WTC11 (cell line): ENCODE measurements around the gene MREG. TPM values are rescaled to one million over a fixed set of nuclear protein-coding genes. Genes with fewer than 3 reads are reported as not detected.

Experiments
- ATAC-seq: fragments of 200-7000 bp; cut with Tn5 transposase; 2 replicates; pipeline ENCODE4 v1.10.0; 2021; ENCODE audit warnings: mild to moderate bottlenecking, moderate library complexity
- Bru-seq: library from RNA; stranded (reverse); fragments of 400-500 nt; gene quantifications from one replicate; lab custom pipeline; 2021; lab: Mats Ljungman, UMichigan
- CTCF ChIA-PET: fragments of 300-600 bp; sonication (Branson Sonifier 250); formaldehyde crosslinking; loops from one replicate; lab custom pipeline; 2021; ENCODE audit warnings: antibody characterized with exemption; lab: Charles Lee
- POLR2A ChIA-PET: fragments of 350-600 bp; sonication (Branson Sonifier 250); formaldehyde crosslinking; loops from one replicate; lab custom pipeline; 2021; ENCODE audit warnings: antibody characterized with exemption; lab: Charles Lee
- DNase-seq: peaks from one replicate; pipeline ENCODE4 v3.0.0; 2021; ENCODE audit warnings: low spot score
- H3K27ac Mint-ChIP-seq: 2 replicates; pipeline ENCODE4 v1.8.0; 2021; ENCODE audit warnings: mixed read lengths
- H3K27me3 Mint-ChIP-seq: 2 replicates; pipeline ENCODE4 v1.8.0; 2021; ENCODE audit warnings: low read depth, mild to moderate bottlenecking, moderate library complexity, mixed read lengths
- H3K36me3 Mint-ChIP-seq: 2 replicates; pipeline ENCODE4 v1.8.0; 2021; ENCODE audit warnings: mixed read lengths
- H3K4me1 Mint-ChIP-seq: 2 replicates; pipeline ENCODE4 v1.8.0; 2022; ENCODE audit warnings: mixed read lengths
- H3K4me3 Mint-ChIP-seq: 2 replicates; pipeline ENCODE4 v1.8.0; 2021; ENCODE audit warnings: mild to moderate bottlenecking, moderate library complexity, mixed read lengths
- H3K9me3 Mint-ChIP-seq: 2 replicates; pipeline ENCODE4 v1.8.0; 2021; ENCODE audit warnings: mixed read lengths
- E2F1 ChIP-seq: sonication (generic); formaldehyde crosslinking; IDR thresholded peaks from 2 replicates; pipeline ENCODE4 v1.8.0; 2022; ENCODE audit warnings: mild to moderate bottlenecking, missing genetic modification reagents
- ESRRA ChIP-seq: sonication (generic); formaldehyde crosslinking; IDR thresholded peaks from 2 replicates; pipeline ENCODE4 v1.8.1; 2022; ENCODE audit warnings: mild to moderate bottlenecking, missing genetic modification reagents, borderline replicate concordance
- HMGXB4 ChIP-seq: sonication (generic); formaldehyde crosslinking; IDR thresholded peaks from 2 replicates; pipeline ENCODE4 v1.8.1; 2023; ENCODE audit warnings: mild to moderate bottlenecking, moderate library complexity, missing genetic modification reagents
- IRF1 ChIP-seq: sonication (generic); formaldehyde crosslinking; IDR thresholded peaks from 2 replicates; pipeline ENCODE4 v1.8.0; 2023; ENCODE audit warnings: missing genetic modification reagents
- IRF2 ChIP-seq: sonication (generic); formaldehyde crosslinking; IDR thresholded peaks from 2 replicates; pipeline ENCODE4 v1.8.0; 2022; ENCODE audit warnings: low read depth, missing genetic modification reagents, borderline replicate concordance
- JAZF1 ChIP-seq: fragments of 250-450 bp; sonication (Bioruptor Pico); IDR thresholded peaks from 2 replicates; pipeline ENCODE4 v1.9.0; 2021; ENCODE audit warnings: moderate library complexity, mild to moderate bottlenecking, inconsistent platforms
- JUN ChIP-seq: sonication (generic); formaldehyde crosslinking; IDR thresholded peaks from 2 replicates; pipeline ENCODE4 v1.8.0; 2023; ENCODE audit warnings: mild to moderate bottlenecking, missing genetic modification reagents
- MXD4 ChIP-seq: fragments of 250-450 bp; sonication (Bioruptor Pico); IDR thresholded peaks from 2 replicates; pipeline ENCODE4 v1.8.0; 2021; ENCODE audit warnings: mild to moderate bottlenecking, moderate library complexity, borderline replicate concordance
- NR3C1 ChIP-seq: sonication (generic); formaldehyde crosslinking; conservative IDR thresholded peaks from 2 replicates; pipeline ENCODE4 v1.8.1; 2023; ENCODE audit warnings: low read depth, mild to moderate bottlenecking, missing genetic modification reagents
- TEAD4 ChIP-seq: sonication (generic); formaldehyde crosslinking; IDR thresholded peaks from 2 replicates; pipeline ENCODE4 v1.8.0; 2022; ENCODE audit warnings: mild to moderate bottlenecking, missing genetic modification reagents
- ZBTB21 ChIP-seq: sonication (generic); formaldehyde crosslinking; IDR thresholded peaks from 2 replicates; pipeline ENCODE4 v1.8.1; 2023; ENCODE audit warnings: mild to moderate bottlenecking, missing genetic modification reagents, borderline replicate concordance
- ZNF532 ChIP-seq: fragments of 250-450 bp; sonication (Bioruptor Pico); IDR thresholded peaks from 2 replicates; pipeline ENCODE4 v1.9.0; 2021; ENCODE audit warnings: mild to moderate bottlenecking, borderline replicate concordance
- long read RNA-seq, 3 experiments: library from RNA in 1 of 3; library from capped mRNA in 1 of 3; library from polyadenylated mRNA in 1 of 3; unstranded in 2 of 3; stranded (forward) in 1 of 3; transcript quantifications; one replicate each; pipeline ENCODE4 v2.0.0, GENCODE V29; 2021
- total RNA-seq: library from RNA; stranded (reverse); gene quantifications from 3 replicates; pipeline ENCODE4 v1.2.3, GENCODE V29; 2021
- TF ChIP-seq, protein P1 (sequence below): sonication (generic); formaldehyde crosslinking; conservative IDR thresholded peaks from 2 replicates; pipeline ENCODE4 v1.8.1; 2023; ENCODE audit warnings: mild to moderate bottlenecking, low read depth, missing genetic modification reagents, moderate library complexity
- TF ChIP-seq, protein P2 (sequence below): fragments of 250-450 bp; sonication (Bioruptor Pico); IDR thresholded peaks from 2 replicates; pipeline ENCODE4 v1.9.0; 2021; ENCODE audit warnings: moderate library complexity, mild to moderate bottlenecking, inconsistent platforms, borderline replicate concordance
- TF ChIP-seq, protein P3 (sequence below): sonication (generic); formaldehyde crosslinking; IDR thresholded peaks from 2 replicates; pipeline ENCODE4 v1.8.1; 2023; ENCODE audit warnings: mild to moderate bottlenecking, missing genetic modification reagents, borderline replicate concordance

Gene MREG
- total RNA-seq, result 22.4 to 23.8 TPM (median 23.0 TPM) in 3 replicates
- percentile 77 among the genes with signal in this experiment for Bru-seq, nascent RNA
- long read RNA-seq, experiment 1, transcript MREG-201 (5 exons, 1,314 nt), result major isoform, 9 of 14 reads
- long read RNA-seq, experiment 1, partial matches to known transcripts, result 0 of 14 reads
- long read RNA-seq, experiment 1, other reads (novel, unspliced or antisense), result 5 of 14 reads
- long read RNA-seq, experiment 2, transcript MREG-201 (5 exons, 1,314 nt), result major isoform, 8 of 43 reads
- long read RNA-seq, experiment 2, partial matches to known transcripts, result 32 of 43 reads
- long read RNA-seq, experiment 2, other reads (novel, unspliced or antisense), result 3 of 43 reads
- long read RNA-seq, experiment 3, partial matches to known transcripts, result 0 of 8 reads
- long read RNA-seq, experiment 3, other reads (novel, unspliced or antisense), result 6 of 8 reads

DNA sequence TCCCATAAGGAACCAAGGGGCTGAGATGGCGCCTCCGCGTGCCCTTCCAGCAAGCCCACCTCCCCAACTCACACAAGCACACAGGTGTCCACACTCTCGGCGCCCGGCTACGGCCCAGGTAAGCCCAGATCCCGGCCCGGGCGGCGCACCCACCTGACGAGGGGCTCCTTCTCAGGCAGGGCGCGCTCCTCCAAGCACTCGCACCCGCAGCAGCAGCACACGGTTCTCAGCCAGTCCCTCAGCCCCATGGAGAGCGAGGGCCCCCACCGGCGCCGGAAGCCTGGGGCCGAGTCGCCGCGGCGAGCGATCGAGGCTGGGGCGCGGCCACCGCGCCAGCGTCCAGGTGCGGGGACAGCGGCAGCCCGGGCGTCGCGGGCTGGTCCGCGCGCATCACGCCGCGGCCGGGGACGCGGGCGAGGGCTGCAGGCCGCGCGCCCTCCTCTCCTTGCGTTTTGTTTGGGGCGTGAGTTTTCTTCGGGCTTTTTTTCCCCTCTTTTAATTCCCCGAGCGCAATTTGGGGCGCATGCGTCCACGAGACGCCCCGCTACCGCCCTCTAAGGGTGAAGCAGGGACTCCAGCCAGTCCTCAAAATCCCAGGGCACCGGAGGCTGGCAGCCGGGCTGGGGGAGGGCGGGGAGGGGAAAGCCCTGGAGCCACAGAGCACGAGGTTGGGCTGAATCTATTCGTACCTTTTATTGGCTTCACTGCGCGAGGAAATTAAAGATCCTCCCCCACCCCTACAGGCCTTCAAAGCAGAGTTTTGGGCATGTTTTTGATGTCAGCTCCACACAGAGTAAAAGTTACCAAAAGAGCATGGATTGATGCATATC lies at the start of gene MREG:
Gene MREG (minus strand): TSS at position 472 of the 830 bp plus-strand sequence. CDS start 224 bp downstream, at position 248.
- CTCF ChIA-PET, result interaction anchor here (1.4 to 1.5 kb wide), 3 partner anchors 10 to 11 kb away, joined by 4 to 5 read pairs (median 4); no protein-coding TSS in a partner anchor
- H3K27ac Mint-ChIP-seq, result peak within 1 kb of the TSS; percentile 90
- peaks cover 4% of the 10 kb centered on the region for H3K36me3 Mint-ChIP-seq
- peaks cover 26% of the 10 kb centered on the region for H3K4me1 Mint-ChIP-seq
- POLR2A ChIA-PET, result interaction anchor here (0.5 kb wide), 1 partner anchor 41 kb away, joined by 5 read pairs; no protein-coding TSS in a partner anchor
- DNase-seq (peak; percentile 90), ATAC-seq (peak; percentile 90)
- H3K27me3 Mint-ChIP-seq, result no peaks in the 10 kb centered on the region; the same call in 1 of the 2 replicates
- peak within 1 kb of the TSS; percentile 97 for H3K4me3 Mint-ChIP-seq
- H3K9me3 Mint-ChIP-seq, result no peaks in the 10 kb centered on the region; the same call in 1 of the 2 replicates
- TF ChIP-seq, protein P1, sequence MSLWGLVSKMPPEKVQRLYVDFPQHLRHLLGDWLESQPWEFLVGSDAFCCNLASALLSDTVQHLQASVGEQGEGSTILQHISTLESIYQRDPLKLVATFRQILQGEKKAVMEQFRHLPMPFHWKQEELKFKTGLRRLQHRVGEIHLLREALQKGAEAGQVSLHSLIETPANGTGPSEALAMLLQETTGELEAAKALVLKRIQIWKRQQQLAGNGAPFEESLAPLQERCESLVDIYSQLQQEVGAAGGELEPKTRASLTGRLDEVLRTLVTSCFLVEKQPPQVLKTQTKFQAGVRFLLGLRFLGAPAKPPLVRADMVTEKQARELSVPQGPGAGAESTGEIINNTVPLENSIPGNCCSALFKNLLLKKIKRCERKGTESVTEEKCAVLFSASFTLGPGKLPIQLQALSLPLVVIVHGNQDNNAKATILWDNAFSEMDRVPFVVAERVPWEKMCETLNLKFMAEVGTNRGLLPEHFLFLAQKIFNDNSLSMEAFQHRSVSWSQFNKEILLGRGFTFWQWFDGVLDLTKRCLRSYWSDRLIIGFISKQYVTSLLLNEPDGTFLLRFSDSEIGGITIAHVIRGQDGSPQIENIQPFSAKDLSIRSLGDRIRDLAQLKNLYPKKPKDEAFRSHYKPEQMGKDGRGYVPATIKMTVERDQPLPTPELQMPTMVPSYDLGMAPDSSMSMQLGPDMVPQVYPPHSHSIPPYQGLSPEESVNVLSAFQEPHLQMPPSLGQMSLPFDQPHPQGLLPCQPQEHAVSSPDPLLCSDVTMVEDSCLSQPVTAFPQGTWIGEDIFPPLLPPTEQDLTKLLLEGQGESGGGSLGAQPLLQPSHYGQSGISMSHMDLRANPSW, result 0 out of 2 replicates have a peak, but pooled peaks have one; percentile 60
- TF ChIP-seq NR3C1 (no peak), IRF1 (no peak), ESRRA (CRISPR knock-in tag) (peak; percentile 22; the same call in 1 of the 2 replicates), ZNF532 (CRISPR knock-in tag) (no peak), MXD4 (CRISPR knock-in tag) (no peak), JUN (CRISPR knock-in tag) (no peak), ZBTB21 (CRISPR knock-in tag) (no peak), E2F1 (CRISPR knock-in tag) (no peak), TEAD4 (CRISPR knock-in tag) (no peak; the same call in 1 of the 2 replicates), JAZF1 (CRISPR knock-in tag) (no peak), IRF2 (CRISPR knock-in tag) (no peak), HMGXB4 (peak; percentile 91)
- TF ChIP-seq, protein P2, sequence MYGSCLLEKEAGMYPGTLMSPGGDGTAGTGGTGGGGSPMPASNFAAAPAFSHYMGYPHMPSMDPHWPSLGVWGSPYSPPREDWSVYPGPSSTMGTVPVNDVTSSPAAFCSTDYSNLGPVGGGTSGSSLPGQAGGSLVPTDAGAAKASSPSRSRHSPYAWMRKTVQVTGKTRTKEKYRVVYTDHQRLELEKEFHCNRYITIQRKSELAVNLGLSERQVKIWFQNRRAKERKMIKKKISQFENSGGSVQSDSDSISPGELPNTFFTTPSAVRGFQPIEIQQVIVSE (CRISPR knock-in tag), result no peak
- TF ChIP-seq, protein P3, sequence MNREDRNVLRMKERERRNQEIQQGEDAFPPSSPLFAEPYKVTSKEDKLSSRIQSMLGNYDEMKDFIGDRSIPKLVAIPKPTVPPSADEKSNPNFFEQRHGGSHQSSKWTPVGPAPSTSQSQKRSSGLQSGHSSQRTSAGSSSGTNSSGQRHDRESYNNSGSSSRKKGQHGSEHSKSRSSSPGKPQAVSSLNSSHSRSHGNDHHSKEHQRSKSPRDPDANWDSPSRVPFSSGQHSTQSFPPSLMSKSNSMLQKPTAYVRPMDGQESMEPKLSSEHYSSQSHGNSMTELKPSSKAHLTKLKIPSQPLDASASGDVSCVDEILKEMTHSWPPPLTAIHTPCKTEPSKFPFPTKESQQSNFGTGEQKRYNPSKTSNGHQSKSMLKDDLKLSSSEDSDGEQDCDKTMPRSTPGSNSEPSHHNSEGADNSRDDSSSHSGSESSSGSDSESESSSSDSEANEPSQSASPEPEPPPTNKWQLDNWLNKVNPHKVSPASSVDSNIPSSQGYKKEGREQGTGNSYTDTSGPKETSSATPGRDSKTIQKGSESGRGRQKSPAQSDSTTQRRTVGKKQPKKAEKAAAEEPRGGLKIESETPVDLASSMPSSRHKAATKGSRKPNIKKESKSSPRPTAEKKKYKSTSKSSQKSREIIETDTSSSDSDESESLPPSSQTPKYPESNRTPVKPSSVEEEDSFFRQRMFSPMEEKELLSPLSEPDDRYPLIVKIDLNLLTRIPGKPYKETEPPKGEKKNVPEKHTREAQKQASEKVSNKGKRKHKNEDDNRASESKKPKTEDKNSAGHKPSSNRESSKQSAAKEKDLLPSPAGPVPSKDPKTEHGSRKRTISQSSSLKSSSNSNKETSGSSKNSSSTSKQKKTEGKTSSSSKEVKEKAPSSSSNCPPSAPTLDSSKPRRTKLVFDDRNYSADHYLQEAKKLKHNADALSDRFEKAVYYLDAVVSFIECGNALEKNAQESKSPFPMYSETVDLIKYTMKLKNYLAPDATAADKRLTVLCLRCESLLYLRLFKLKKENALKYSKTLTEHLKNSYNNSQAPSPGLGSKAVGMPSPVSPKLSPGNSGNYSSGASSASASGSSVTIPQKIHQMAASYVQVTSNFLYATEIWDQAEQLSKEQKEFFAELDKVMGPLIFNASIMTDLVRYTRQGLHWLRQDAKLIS (CRISPR knock-in tag), result no peak
